Measurements from ENCODE around the gene CEP85.

The CEP85 gene

GRCh38 chr1:26279456-26280332, 45.7 kb downstream of the CEP85 start, which contains the start of gene SH3BGRL3:
Gene SH3BGRL3, plus strand, starts transcription at chr1:26280086. Its CDS starts 70 bp downstream, at chr1:26280156.
- Histone ChIP-seq H3K36me3 (ENCODE audit: insufficient read depth, low read length) (peaks cover 35% of the 10 kb centered on the region), H3K4me1 (ENCODE audit: insufficient read depth, low read length, poor library complexity, severe bottlenecking) (peaks cover 72% of the 10 kb centered on the region), H3K9me3 (ENCODE audit: insufficient read depth, low read depth, low read length) (no peaks in the 10 kb centered on the region), H3K27me3 (ENCODE audit: insufficient read depth, low read length, poor library complexity, severe bottlenecking) (no peaks in the 10 kb centered on the region), H3K79me2 (ENCODE audit: insufficient read depth, low read length) (peaks cover 59% of the 10 kb centered on the region), H3F3A (ENCODE audit: low read depth) (no peaks in the 10 kb centered on the region), H2AFZ (ENCODE audit: low read length) (peak within 1 kb of the TSS; percentile 62; the same call in 1 of the 2 replicates), H3K9me2 (replicated peaks; ENCODE audit: low read depth, low read length) (no peaks in the 10 kb centered on the region), H4K20me1 (ENCODE audit: insufficient read depth, low read length, poor library complexity, severe bottlenecking) (peaks cover 9% of the 10 kb centered on the region), H3K4me2 (ENCODE audit: low read depth, low read length, poor library complexity, severe bottlenecking) (peak within 1 kb of the TSS; percentile 88), H3K4me3 (ENCODE audit: low read length, poor library complexity, severe bottlenecking) (peak within 1 kb of the TSS; percentile 78), H3K9ac (ENCODE audit: low read depth, low read length, poor library complexity, severe bottlenecking) (peak within 1 kb of the TSS; percentile 73)
- TF ChIP-seq EZH2phosphoT487 (IDR thresholded peaks at IDR 0.05; ENCODE audit: borderline replicate concordance) (no peak), CTCF (conservative IDR thresholded peaks at IDR 0.05; ENCODE audit: low read length) (peak; percentile 65)

- H3K36me3 ChIP-seq (ENCODE audit: insufficient read depth, low read length): peaks cover 31% of the 10 kb centered on the region
- TF ChIP-seq CTCF (conservative IDR thresholded peaks at IDR 0.05; ENCODE audit: low read length): no peak
- TF ChIP-seq EZH2phosphoT487 (IDR thresholded peaks at IDR 0.05; ENCODE audit: borderline replicate concordance): no peak
- peaks cover 9% of the 10 kb centered on the region for H4K20me1 ChIP-seq (ENCODE audit: insufficient read depth, low read length, poor library complexity, severe bottlenecking)
- peaks cover 59% of the 10 kb centered on the region for H3K79me2 ChIP-seq (ENCODE audit: insufficient read depth, low read length)
- peaks cover 79% of the 10 kb centered on the region for H3K4me1 ChIP-seq (ENCODE audit: insufficient read depth, low read length, poor library complexity, severe bottlenecking)
- H3K9me3 ChIP-seq (ENCODE audit: insufficient read depth, low read depth, low read length): no peaks in the 10 kb centered on the region
- no peaks in the 10 kb centered on the region for H3K9me2 ChIP-seq (replicated peaks; ENCODE audit: low read depth, low read length)
- no peaks in the 10 kb centered on the region for H3F3A ChIP-seq (ENCODE audit: low read depth)
- no peaks in the 10 kb centered on the region for H3K27me3 ChIP-seq (ENCODE audit: insufficient read depth, low read length, poor library complexity, severe bottlenecking)
- peak overlapping the region; percentile 88 for H3K4me2 ChIP-seq (ENCODE audit: low read depth, low read length, poor library complexity, severe bottlenecking)
- peak overlapping the region; percentile 78 for H3K4me3 ChIP-seq (ENCODE audit: low read length, poor library complexity, severe bottlenecking)
- no peak overlapping the region for H2AFZ ChIP-seq (ENCODE audit: low read length)
- H3K9ac ChIP-seq (ENCODE audit: low read depth, low read length, poor library complexity, severe bottlenecking): peak overlapping the region; percentile 73
These were observed 46.5 kb downstream of the CEP85 start for GRCh38 chr1:26280333-26281042.

GRCh38 chr1:26281091-26281958, 47.3 kb downstream of the CEP85 start:
- Histone ChIP-seq H2AFZ (ENCODE audit: low read length) (no peak overlapping the region), H4K20me1 (ENCODE audit: insufficient read depth, low read length, poor library complexity, severe bottlenecking) (peaks cover 9% of the 10 kb centered on the region), H3F3A (ENCODE audit: low read depth) (no peaks in the 10 kb centered on the region), H3K9ac (ENCODE audit: low read depth, low read length, poor library complexity, severe bottlenecking) (peak overlapping the region; percentile 73), H3K27me3 (ENCODE audit: insufficient read depth, low read length, poor library complexity, severe bottlenecking) (no peaks in the 10 kb centered on the region), H3K79me2 (ENCODE audit: insufficient read depth, low read length) (peaks cover 59% of the 10 kb centered on the region), H3K4me1 (ENCODE audit: insufficient read depth, low read length, poor library complexity, severe bottlenecking) (peaks cover 80% of the 10 kb centered on the region), H3K9me3 (ENCODE audit: insufficient read depth, low read depth, low read length) (no peaks in the 10 kb centered on the region), H3K4me3 (ENCODE audit: low read length, poor library complexity, severe bottlenecking) (peak overlapping the region; percentile 78), H3K9me2 (replicated peaks; ENCODE audit: low read depth, low read length) (no peaks in the 10 kb centered on the region), H3K4me2 (ENCODE audit: low read depth, low read length, poor library complexity, severe bottlenecking) (peak overlapping the region; percentile 88), H3K36me3 (ENCODE audit: insufficient read depth, low read length) (peaks cover 25% of the 10 kb centered on the region)
- TF ChIP-seq EZH2phosphoT487 (IDR thresholded peaks at IDR 0.05; ENCODE audit: borderline replicate concordance): no peak
- TF ChIP-seq CTCF (conservative IDR thresholded peaks at IDR 0.05; ENCODE audit: low read length): no peak

All from Loucy (cell line).